Kidney capillary endothelial cell (primary cell): Measurements from ENCODE around the gene SLAMF7.
"Not testable (repeated sequence)": the region's sequence is repeated elsewhere in the genome, so short reads cannot be mapped to it uniquely, and the experiment has no call there.

Experiments
- DNase-seq: peaks from one replicate; pipeline ENCODE4 v3.0.0-alpha.2; 2018; ENCODE audit warnings: low spot score

SLAMF7 gene

GRCh38 chr1:160774886-160775719 lies 36.1 kb downstream of the SLAMF7 start:
- DNase-seq = no peak

DNA sequence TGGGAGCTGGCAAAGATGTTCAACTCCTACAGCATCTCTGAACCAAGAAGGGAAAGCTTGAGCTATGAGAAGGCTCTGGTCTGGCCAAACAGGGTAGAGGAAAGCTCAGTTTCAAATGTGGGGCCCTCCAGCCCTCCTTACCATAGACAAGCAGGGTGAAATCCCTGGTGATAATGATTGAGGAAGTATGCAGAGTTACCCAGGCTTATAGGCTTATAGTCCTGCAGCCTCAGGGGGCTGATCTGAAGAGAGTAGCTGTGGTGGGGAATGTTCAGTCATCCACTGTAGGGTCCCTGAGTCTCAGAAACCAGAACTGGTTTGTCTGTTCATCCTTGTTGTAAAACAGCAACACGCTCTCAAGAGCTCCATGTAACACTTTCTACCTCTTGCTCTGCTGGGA lies 37.1 kb downstream of the SLAMF7 start:
- no peak for DNase-seq

DNA sequence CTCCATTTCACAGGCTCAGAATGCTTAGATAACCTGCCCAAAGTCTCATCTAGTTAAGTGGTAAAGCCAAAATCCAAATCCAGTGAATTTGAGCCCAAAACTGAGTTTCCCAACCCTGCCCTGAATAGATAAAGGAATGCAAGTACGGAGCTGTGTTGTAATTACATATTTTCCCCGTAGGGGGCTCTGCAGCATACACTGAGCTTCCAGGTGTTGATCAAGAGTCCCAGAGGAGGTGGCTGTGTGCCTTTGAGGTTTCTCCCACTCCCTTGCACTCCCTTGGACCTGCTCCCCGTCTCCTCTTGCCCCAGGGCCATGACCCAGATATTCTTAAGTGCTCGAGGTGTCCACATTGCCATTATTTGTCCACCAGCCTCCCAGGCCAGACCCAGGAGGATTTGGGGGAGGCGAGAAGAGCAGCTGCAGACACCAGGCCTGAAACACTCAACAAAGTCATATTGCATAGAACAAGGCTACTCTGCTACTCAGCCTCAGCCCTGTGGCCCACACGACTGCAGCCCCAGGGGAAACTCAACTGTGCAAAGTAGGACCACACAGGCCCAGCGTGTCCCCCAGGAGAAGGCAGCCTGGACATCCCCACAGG lies 38.5 kb downstream of the SLAMF7 start:
- DNase-seq = peak; percentile 4

- DNase-seq = no peak
These were observed 39.9 kb downstream of the SLAMF7 start for GRCh38 chr1:160778976-160779375.

DNA sequence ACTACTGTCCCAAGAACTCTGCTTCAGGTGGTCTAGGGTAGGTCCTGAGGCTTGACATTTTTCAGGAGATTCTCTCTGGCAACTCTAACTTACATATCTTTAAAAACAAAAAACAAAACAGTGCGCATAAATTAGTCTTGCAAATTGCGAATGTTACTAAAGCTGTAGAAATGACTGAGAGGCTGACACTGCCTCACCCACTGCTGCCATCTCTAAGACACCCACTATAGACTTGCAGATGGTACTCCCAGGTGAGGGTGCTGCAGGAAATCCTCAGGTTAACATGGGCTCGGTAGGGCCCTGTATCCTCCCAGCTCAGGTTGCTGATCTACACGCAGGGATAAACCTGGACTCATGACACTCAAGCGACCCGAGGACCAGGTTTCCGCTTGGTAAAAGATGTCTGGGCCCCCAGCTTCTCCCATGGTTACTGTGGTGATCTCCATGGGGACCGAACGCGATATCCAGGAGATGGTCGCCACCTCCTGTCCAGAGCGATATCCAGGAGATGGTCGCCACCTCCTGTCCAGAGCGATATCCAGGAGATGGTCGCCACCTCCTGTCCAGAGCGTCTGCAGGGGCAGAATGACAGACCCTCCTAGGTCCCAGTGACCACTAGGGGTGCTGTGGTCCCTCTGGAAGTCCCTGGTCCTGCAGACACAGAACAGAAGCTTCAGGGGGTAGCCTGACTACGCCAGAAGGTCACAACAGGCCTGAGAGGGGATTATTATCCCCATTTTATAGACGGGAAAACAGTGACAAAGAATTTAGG lies 40.8 kb downstream of the SLAMF7 start:
- DNase-seq = no peak

- no peak for DNase-seq
These were observed 41.3 kb downstream of the SLAMF7 start for GRCh38 chr1:160780398-160780755.

DNA sequence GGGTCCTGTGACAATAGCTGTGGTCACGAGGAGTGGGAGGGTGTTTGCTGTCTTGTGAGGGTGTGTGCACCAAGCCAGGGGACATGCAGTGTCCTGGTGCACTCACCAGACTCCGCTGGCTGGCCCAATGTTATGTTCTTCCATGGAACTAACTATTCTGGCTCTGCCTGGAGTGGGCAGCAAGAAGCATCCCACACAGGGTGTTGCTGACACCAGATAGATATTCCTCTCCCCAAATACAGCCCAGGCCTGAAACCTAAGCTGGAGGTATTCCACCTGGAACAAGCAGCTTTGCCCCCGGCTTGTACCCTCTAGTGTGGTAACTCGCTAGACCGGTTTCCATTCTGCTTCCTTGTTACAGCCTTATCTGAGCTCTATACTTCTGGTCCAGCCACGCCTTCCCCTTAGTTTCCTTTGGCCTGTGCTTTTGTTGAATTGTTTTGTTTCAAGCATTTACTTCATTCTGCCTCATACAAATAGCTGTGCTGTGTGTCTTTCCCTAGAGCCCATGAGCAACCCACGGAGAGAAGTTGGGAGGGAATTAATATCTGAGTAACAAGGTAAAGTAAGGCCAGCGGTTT lies 42.2 kb downstream of the SLAMF7 start:
- DNase-seq = no peak

GRCh38 chr1:160781914-160782689 lies 43.1 kb downstream of the SLAMF7 start:
- DNase-seq = no peak

DNA sequence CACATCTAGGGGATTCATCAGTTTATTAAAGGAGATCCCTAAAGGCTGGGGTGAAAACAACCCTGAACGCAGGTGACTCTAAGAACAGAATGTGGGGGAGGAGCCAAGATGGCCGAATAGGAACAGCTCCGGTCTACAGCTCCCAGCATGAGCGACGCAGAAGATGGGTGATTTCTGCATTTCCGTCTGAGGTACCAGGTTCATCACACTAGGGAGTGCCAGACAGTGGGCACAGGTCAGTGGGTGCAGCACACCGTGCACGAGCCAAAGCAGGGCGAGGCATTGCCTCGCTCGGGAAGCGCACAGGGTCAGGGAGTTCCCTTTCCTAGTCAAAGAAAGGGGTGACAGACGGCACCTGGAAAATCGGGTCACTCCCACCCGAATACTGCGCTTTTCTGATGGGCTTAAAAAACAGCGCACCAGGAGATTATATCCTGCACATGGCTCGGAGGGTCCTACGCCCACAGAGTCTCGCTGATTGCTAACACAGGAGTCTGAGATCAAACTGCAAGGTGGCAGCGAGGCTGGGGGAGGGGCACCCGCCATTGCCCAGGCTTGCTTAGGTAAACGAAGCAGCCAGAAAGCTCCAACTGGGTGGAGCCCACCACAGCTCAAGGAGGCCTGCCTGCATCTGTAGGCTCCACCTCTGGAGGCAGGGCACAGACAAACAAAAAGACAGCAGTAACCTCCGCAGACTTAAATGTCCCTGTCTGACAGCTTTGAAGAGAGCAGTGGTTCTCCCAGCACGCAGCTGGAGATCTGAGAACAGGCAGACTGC lies 44.1 kb downstream of the SLAMF7 start:
- not testable (repeated sequence) for DNase-seq

- DNase-seq = no peak
These were observed 50.1 kb downstream of the SLAMF7 start for GRCh38 chr1:160789051-160789701.

GRCh38 chr1:160789702-160790611 lies 50.9 kb downstream of the SLAMF7 start:
- DNase-seq = no peak

- DNase-seq = no peak
These were observed 55.3 kb downstream of the SLAMF7 start for GRCh38 chr1:160794376-160794775.

- DNase-seq = no peak
These were observed 56.9 kb downstream of the SLAMF7 start, which contains the start of gene LY9 for GRCh38 chr1:160795951-160796383. TSS of gene LY9 (plus strand) at chr1:160796174. CDS start at chr1:160796188, 14 bp downstream.

DNA sequence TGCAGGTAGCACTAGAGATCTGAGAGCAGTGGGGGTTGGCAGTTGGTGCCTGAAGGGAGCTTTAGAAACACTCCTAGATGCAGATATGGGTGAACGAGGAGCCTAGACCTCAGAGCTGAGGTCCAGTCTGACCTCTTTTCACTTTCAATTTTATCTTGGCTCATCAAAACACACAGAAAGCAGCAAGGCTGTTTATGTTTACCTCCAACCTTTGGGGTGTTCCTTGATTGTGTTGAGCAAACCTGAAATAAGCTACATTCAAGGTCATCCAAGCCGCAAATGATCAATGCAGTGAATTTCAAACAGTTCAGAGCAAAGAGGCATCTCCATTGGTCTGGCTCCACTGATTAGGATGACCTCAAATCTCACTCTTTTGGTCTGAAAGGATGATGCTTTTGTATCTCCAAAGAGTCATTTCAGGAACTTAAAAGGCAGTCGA lies 58.2 kb downstream of the SLAMF7 start:
- no peak for DNase-seq

GRCh38 chr1:160797861-160798273 lies 58.8 kb downstream of the SLAMF7 start:
- no peak for DNase-seq

GRCh38 chr1:160798439-160798838 lies 59.4 kb downstream of the SLAMF7 start:
- DNase-seq = no peak

GRCh38 chr1:160799641-160800040 lies 60.6 kb downstream of the SLAMF7 start:
- DNase-seq = no peak

- DNase-seq = no peak
These were observed 61.1 kb downstream of the SLAMF7 start for GRCh38 chr1:160800142-160800541.
